Mesothelial cell of epicardium (in vitro differentiated cells): ENCODE results near the gene TTC7B. TPM values are rescaled to one million over a fixed set of nuclear protein-coding genes. Genes with fewer than 3 reads are reported as not detected.

Source experiments
- total RNA-seq: library from RNA; stranded (reverse); gene quantifications from 3 replicates; pipeline ENCODE4 v1.2.1, GENCODE V29; 2021

Gene TTC7B
- total RNA-seq, 1 donor from 2014 or later: 56.5 TPM

Other genes starting within 250 kb of the TTC7B start
- gene RPS6KA5, start 244.2 kb upstream of the TTC7B start, total RNA-seq: 11.0 to 12.8 TPM (median 11.8 TPM) in 3 replicates